Measurements from ENCODE around the gene GPR3.
"Not testable (repeated sequence)": the region's sequence is repeated elsewhere in the genome, so short reads cannot be mapped to it uniquely, and the experiment has no call there.

GPR3 gene

DNA sequence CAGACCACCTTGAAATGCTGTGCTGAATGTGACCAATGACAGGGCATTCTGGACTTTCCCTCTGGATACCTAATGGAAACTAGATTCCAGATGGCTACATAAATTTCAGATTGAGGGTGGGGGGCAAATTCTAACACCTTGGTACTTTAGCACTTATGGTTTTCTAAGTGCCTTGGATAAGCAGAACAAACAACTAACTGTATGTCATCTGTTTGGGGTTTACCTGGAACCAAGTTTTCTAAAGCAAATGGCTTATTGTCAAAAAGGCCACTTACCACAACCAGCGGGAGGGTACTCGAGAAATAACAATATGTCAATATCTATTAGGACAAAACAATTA, 39.1 kb downstream of the GPR3 start:
- no peak for DNase-seq

- DNase-seq: not testable (repeated sequence)
Measured at GRCh38 chr1:27432725-27433124, 40.3 kb downstream of the GPR3 start.

DNA sequence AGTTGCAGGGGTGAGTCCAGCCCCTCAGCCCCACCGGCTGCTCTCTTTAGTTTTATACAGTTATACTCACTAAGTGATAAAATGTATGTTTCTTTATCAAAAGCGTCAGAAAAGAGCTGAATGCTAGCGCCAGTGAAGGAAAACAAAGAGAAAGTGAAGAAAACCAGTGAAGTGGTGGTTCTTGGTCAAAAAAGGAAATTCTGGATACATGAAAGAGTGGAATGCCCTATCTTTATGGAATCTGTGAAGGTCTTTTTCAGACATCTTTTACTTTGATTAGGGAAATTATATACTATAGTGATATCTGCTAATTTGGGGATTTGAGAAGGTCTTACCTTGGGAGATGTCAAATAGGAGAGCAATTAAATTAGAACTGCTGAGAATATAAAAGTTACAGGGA, 41.3 kb downstream of the GPR3 start:
- DNase-seq: no peak

- DNase-seq: no peak
Measured at GRCh38 chr1:27435566-27436203, 43.3 kb downstream of the GPR3 start.

GRCh38 chr1:27436204-27437159, 44.1 kb downstream of the GPR3 start:
- no peak for DNase-seq

- DNase-seq: no peak
Measured at GRCh38 chr1:27438621-27439061, 46.2 kb downstream of the GPR3 start.

GRCh38 chr1:27439150-27439549, 46.7 kb downstream of the GPR3 start:
- DNase-seq: no peak

DNA sequence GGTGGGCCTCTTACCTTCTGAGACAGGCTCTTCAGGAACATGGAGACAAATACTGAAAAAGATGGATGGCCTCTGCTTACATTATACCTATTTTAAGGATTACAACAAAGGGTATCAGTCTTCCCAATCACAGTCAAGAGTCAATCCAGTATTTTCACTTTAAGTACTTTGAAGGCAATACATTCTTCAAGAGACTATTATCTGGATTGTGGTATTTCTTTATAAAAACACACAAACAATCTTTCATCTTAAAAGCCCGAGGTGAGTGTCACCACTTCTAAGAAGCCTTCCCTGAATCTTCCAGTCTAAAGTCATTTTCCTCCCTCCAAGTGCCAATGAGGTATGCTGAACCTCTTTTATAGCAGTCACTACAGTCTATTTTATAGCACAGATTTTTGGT, 52.2 kb downstream of the GPR3 start:
- DNase-seq: no peak

All from cortex of kidney (tissue), 1 donor.